Liver (tissue), 3 donors: ENCODE results near the gene RASL10A.

Source experiments
- ATF3 ChIP-seq: IDR thresholded peaks from 2 replicates; pipeline ENCODE4 v1.6.1; 2016; ENCODE audit warnings: antibody characterized with exemption
- CTCF ChIP-seq: fragments of 150-350 bp; IDR thresholded peaks from 2 replicates; pipeline ENCODE4 v1.5.1; 2017; ENCODE audit warnings: improper control_type of control experiment, low read depth, low read length; ENCODE audit not compliant: missing input control
- EGR1 ChIP-seq, 2 donors: IDR thresholded peaks; 2 replicates each; pipeline ENCODE4 v1.6.1; 2016 to 2018; ENCODE audit warnings: antibody characterized with exemption in 2 of 2, low read depth in 2 of 2
- GABPA ChIP-seq, 2 donors: IDR thresholded peaks in 1 of 2; conservative IDR thresholded peaks in 1 of 2; 2 replicates each; pipeline ENCODE4 v1.6.1; 2016; ENCODE audit warnings: antibody characterized with exemption in 2 of 2, mild to moderate bottlenecking in 1 of 2, moderate library complexity in 1 of 2
- HNF4A ChIP-seq, 2 donors: conservative IDR thresholded peaks; 2 replicates each; pipeline ENCODE4 v1.6.1; 2016; ENCODE audit warnings: antibody characterized with exemption in 2 of 2, mild to moderate bottlenecking in 2 of 2
- JUND ChIP-seq, 2 donors: IDR thresholded peaks; 2 replicates each; pipeline ENCODE4 v1.6.1; 2016; ENCODE audit warnings: antibody characterized with exemption in 2 of 2
- MAX ChIP-seq: IDR thresholded peaks from 2 replicates; pipeline ENCODE4 v1.6.1; 2016; ENCODE audit warnings: antibody characterized with exemption
- NR2F2 ChIP-seq: IDR thresholded peaks from 2 replicates; pipeline ENCODE4 v1.6.1; 2016; ENCODE audit warnings: antibody characterized with exemption
- RAD21 ChIP-seq, 2 donors: IDR thresholded peaks; 2 replicates each; pipeline ENCODE4 v1.6.1; 2016; ENCODE audit warnings: antibody characterized with exemption in 2 of 2, mild to moderate bottlenecking in 2 of 2
- REST ChIP-seq: IDR thresholded peaks from 2 replicates; pipeline ENCODE4 v1.6.1; 2016; ENCODE audit warnings: antibody characterized with exemption, mild to moderate bottlenecking
- RXRA ChIP-seq, 2 donors: IDR thresholded peaks; 2 replicates each; pipeline ENCODE4 v1.6.1; 2017 to 2018; ENCODE audit warnings: antibody characterized with exemption in 2 of 2, mild to moderate bottlenecking in 1 of 2
- TAF1 ChIP-seq: conservative IDR thresholded peaks from 2 replicates; pipeline ENCODE4 v1.6.1; 2016; ENCODE audit warnings: antibody characterized with exemption, mild to moderate bottlenecking
- YY1 ChIP-seq: IDR thresholded peaks from 2 replicates; pipeline ENCODE4 v1.6.1; 2016; ENCODE audit warnings: antibody characterized with exemption, mild to moderate bottlenecking
- ZBTB33 ChIP-seq: IDR thresholded peaks from 2 replicates; pipeline ENCODE4 v1.6.1; 2016; ENCODE audit warnings: antibody characterized with exemption
- donor health status: healthy.
- donor health status: healthy.

GRCh38 chr22:29353860-29354259, 38.4 kb upstream of the RASL10A start:
- TF ChIP-seq JUND (IDR thresholded peaks at IDR 0.05) (no peak), CTCF (no peak), RAD21 (IDR thresholded peaks at IDR 0.05) (no peak), YY1 (no peak), ATF3 (no peak), RXRA (IDR thresholded peaks at IDR 0.05) (no peak), TAF1 (no peak), NR2F2 (no peak), EGR1 (IDR thresholded peaks at IDR 0.05; ENCODE audit: low read depth in 2 of 2) (no peak), REST (no peak), MAX (no peak), HNF4A (conservative IDR thresholded peaks at IDR 0.05) (no peak), GABPA (IDR thresholded peaks at IDR 0.05 in 1 of 2, conservative IDR thresholded peaks at IDR 0.05 in 1 of 2) (no peak), ZBTB33 (no peak)
